ENCODE measurements around the gene ROBO3. TPM values are rescaled to one million over a fixed set of nuclear protein-coding genes. Genes with fewer than 3 reads are reported as not detected.

Gene ROBO3
- total RNA-seq, 1 donor from 2014 or later: 10.9 TPM

DNA sequence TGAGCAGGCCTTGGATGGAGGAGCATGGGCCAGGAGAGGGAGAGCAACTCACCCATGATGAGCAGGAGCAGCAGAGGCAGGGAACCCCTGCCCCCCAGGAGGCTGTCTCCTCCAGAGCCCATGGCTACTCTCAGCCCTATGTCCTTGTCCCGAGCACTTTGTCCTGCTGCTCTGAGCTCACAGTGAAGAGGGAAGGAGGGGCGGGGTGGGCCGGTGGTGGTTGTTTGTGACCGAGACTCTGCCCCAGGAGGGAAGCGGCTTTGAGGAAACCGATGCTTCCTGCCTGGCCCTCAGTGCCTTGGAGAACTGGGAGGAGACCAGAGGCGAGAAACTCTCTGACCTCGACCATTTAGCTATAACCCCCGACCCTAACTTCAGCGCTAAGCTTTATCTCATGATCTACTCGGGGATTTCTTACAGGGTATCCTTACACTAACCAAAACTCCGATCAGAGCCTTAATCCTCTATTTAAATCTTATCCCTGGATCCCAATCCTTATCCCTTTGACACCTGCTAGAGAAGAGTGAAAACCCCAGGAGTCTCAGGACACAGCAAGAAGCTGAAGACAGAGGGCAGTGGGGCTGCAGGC lies 32.5 kb downstream of the ROBO3 start, which contains the start of gene ROBO4:
Gene ROBO4, minus strand, starts transcription at position 192 of the 589 bp plus-strand sequence. Its CDS starts 70 bp downstream, at position 122.
- H3K4me3 Mint-ChIP-seq (ENCODE audit: unreplicated experiment): no peak within 1 kb of the TSS
- no peaks in the 10 kb centered on the region for H3K27me3 Mint-ChIP-seq (ENCODE audit: low read depth)
- peak within 1 kb of the TSS; percentile 91 for H3K27ac Mint-ChIP-seq (ENCODE audit: unreplicated experiment)
- peaks cover 35% of the 10 kb centered on the region for H3K4me1 Mint-ChIP-seq (ENCODE audit: low read depth)
- H3K36me3 Mint-ChIP-seq (ENCODE audit: low read depth): no peaks in the 10 kb centered on the region
- TF ChIP-seq, protein P1, sequence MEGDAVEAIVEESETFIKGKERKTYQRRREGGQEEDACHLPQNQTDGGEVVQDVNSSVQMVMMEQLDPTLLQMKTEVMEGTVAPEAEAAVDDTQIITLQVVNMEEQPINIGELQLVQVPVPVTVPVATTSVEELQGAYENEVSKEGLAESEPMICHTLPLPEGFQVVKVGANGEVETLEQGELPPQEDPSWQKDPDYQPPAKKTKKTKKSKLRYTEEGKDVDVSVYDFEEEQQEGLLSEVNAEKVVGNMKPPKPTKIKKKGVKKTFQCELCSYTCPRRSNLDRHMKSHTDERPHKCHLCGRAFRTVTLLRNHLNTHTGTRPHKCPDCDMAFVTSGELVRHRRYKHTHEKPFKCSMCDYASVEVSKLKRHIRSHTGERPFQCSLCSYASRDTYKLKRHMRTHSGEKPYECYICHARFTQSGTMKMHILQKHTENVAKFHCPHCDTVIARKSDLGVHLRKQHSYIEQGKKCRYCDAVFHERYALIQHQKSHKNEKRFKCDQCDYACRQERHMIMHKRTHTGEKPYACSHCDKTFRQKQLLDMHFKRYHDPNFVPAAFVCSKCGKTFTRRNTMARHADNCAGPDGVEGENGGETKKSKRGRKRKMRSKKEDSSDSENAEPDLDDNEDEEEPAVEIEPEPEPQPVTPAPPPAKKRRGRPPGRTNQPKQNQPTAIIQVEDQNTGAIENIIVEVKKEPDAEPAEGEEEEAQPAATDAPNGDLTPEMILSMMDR (IDR thresholded peaks at IDR 0.05): no peak
- no peak for DNase-seq (ENCODE audit: low spot score)
- H3K9me3 Mint-ChIP-seq (ENCODE audit: low read depth): no peaks in the 10 kb centered on the region

DNA sequence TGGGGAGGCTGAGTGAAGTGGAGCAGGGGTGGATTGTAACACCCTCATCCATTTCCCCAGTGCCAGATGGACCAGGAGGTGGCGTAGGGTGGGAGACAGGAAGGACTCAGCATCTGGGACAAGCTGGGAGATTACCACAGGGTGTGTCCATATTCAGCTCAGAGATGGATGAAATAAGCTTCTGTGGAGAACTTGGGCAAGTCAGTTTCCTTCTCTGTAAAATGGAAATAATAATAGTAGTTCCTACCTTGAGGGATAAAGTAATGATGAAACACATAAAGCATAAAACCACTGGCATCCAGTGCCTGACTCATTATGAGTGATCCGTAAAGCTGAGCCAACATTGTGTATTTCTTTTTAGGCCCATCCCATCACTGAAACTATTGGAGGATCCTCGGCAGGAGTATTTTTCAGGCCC lies 33.0 kb downstream of the ROBO3 start:
- Mint-ChIP-seq H3K4me1 (ENCODE audit: low read depth) (peaks cover 35% of the 10 kb centered on the region), H3K9me3 (ENCODE audit: low read depth) (no peaks in the 10 kb centered on the region), H3K36me3 (ENCODE audit: low read depth) (no peaks in the 10 kb centered on the region), H3K27ac (ENCODE audit: unreplicated experiment) (peak overlapping the region; percentile 91), H3K4me3 (ENCODE audit: unreplicated experiment) (no peak overlapping the region), H3K27me3 (ENCODE audit: low read depth) (no peaks in the 10 kb centered on the region)
- DNase-seq (ENCODE audit: low spot score): no peak
- TF ChIP-seq, protein P1 (IDR thresholded peaks at IDR 0.05): no peak

DNA sequence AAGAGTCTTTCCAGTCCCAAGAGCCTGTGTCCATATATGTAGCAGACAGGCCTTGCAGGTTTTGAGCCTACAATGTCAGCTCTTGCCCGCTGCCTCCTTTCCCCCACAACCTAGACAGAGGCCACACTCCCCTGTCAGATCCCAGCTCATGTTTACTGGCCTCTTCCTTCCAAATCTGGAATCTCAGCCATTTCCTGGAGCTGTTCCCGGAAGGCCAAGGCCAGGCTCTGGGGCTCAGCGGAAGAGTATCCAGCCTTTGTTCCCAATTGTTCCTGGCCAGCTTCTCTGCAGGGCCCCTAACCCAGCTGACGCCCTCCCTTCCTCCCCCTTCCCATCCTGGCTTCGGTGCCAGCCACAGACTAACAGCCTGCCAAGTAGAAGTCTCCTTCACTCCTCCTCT lies 33.5 kb downstream of the ROBO3 start:
- Mint-ChIP-seq H3K4me1 (ENCODE audit: low read depth) (peaks cover 35% of the 10 kb centered on the region), H3K36me3 (ENCODE audit: low read depth) (no peaks in the 10 kb centered on the region), H3K9me3 (ENCODE audit: low read depth) (no peaks in the 10 kb centered on the region), H3K4me3 (ENCODE audit: unreplicated experiment) (no peak overlapping the region), H3K27ac (ENCODE audit: unreplicated experiment) (peak overlapping the region; percentile 91), H3K27me3 (ENCODE audit: low read depth) (no peaks in the 10 kb centered on the region)
- TF ChIP-seq, protein P1 (IDR thresholded peaks at IDR 0.05): no peak
- DNase-seq (ENCODE audit: low spot score): no peak

DNA sequence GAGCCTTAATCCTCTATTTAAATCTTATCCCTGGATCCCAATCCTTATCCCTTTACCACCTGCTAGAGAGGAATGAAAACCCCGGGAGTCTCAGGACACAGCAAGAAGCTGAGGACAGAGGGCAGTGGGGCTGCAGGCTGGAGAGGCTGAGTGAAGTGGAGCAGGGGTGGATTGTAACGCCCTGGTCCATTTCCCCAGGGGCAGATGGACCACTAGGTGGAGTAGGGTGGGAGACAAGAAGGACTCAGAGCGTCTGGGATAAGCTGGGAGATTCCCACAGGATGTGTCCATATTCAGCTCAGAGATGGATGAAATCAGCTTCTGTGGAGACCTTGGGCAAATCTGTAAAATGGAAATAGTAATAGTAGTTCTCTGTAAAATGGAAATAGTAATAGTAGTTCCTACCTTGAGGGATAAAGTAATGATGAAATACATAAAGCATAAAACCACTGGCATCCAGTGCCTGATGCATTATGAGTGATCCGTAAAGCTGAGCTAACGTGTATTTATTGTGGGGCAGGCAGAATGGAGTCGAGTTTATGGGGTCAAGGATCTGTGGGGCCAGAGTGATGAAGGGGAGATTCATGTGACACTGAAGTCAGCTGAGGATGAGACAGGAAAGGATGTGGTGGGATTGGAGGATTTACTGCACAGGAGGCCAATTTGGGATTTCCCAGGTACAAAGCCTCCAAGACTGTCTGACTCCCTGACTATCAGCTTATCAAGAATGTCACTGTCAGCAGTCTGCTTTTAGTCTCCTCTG lies 34.3 kb downstream of the ROBO3 start:
- no peak for DNase-seq (ENCODE audit: low spot score)
- Mint-ChIP-seq H3K4me1 (ENCODE audit: low read depth) (peaks cover 35% of the 10 kb centered on the region), H3K36me3 (ENCODE audit: low read depth) (no peaks in the 10 kb centered on the region), H3K27ac (ENCODE audit: unreplicated experiment) (peak overlapping the region; percentile 76), H3K27me3 (ENCODE audit: low read depth) (no peaks in the 10 kb centered on the region), H3K9me3 (ENCODE audit: low read depth) (no peaks in the 10 kb centered on the region), H3K4me3 (ENCODE audit: unreplicated experiment) (no peak overlapping the region)
- TF ChIP-seq, protein P1 (IDR thresholded peaks at IDR 0.05): no peak

DNA sequence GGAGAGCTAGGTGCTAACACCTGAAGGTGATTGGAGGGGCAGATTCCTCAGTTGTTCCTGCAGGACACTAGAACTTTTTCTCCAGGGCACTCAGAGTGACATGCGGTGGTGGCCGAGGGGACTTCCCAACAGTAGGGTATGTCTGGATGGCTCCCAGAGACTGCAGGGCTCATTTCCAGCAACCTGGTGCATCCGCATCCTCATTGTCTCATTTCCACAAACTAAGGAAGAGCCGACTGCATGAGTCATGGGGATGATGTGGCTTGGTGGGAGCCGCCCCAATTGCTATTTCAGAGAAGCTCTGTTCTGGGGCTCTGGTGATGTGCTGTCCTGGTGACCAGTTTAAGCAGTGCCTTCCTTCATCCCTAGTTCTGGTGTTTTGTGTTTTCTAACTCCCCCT lies 35.2 kb downstream of the ROBO3 start:
- TF ChIP-seq, protein P1 (IDR thresholded peaks at IDR 0.05): no peak
- Mint-ChIP-seq H3K27me3 (ENCODE audit: low read depth) (no peaks in the 10 kb centered on the region), H3K27ac (ENCODE audit: unreplicated experiment) (no peak overlapping the region), H3K9me3 (ENCODE audit: low read depth) (no peaks in the 10 kb centered on the region), H3K36me3 (ENCODE audit: low read depth) (no peaks in the 10 kb centered on the region), H3K4me1 (ENCODE audit: low read depth) (peaks cover 35% of the 10 kb centered on the region), H3K4me3 (ENCODE audit: unreplicated experiment) (no peak overlapping the region)
- DNase-seq (ENCODE audit: low spot score): no peak
